Body of pancreas (tissue), 4 donors: ENCODE data around the gene FYTTD1.

ENCODE experiments used
- POLR2A ChIP-seq, 3 donors: fragments of 450-650 bp; IDR thresholded peaks; one replicate each; pipeline ENCODE4 v1.6.1; 2016; ENCODE audit warnings: antibody characterized with exemption in 3 of 3, mild to moderate bottlenecking in 2 of 3
- TF ChIP-seq, protein P1 (sequence below), 7 experiments: fragments of 450-650 bp in 4 of 7; fragments of 200-600 bp in 3 of 7; sonication (generic) in 3 of 7; IDR thresholded peaks; one replicate each; pipeline ENCODE4 v1.5.1; 2016 to 2019; ENCODE audit warnings: antibody characterized with exemption in 7 of 7

GRCh38 chr3:197811343-197811742 lies 61.7 kb downstream of the FYTTD1 start:
- no peak for TF ChIP-seq POLR2A (IDR thresholded peaks at IDR 0.05)
- TF ChIP-seq, protein P1, sequence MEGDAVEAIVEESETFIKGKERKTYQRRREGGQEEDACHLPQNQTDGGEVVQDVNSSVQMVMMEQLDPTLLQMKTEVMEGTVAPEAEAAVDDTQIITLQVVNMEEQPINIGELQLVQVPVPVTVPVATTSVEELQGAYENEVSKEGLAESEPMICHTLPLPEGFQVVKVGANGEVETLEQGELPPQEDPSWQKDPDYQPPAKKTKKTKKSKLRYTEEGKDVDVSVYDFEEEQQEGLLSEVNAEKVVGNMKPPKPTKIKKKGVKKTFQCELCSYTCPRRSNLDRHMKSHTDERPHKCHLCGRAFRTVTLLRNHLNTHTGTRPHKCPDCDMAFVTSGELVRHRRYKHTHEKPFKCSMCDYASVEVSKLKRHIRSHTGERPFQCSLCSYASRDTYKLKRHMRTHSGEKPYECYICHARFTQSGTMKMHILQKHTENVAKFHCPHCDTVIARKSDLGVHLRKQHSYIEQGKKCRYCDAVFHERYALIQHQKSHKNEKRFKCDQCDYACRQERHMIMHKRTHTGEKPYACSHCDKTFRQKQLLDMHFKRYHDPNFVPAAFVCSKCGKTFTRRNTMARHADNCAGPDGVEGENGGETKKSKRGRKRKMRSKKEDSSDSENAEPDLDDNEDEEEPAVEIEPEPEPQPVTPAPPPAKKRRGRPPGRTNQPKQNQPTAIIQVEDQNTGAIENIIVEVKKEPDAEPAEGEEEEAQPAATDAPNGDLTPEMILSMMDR (IDR thresholded peaks at IDR 0.05) = no peak
